Measurements from ENCODE around the gene ARAP1.

Gene ARAP1

GRCh38 chr11:72762641-72763304 is 10.6 kb upstream of the ARAP1 start:
- DNase-seq (ENCODE audit: low read depth in 3 of 3) = no peak

DNA sequence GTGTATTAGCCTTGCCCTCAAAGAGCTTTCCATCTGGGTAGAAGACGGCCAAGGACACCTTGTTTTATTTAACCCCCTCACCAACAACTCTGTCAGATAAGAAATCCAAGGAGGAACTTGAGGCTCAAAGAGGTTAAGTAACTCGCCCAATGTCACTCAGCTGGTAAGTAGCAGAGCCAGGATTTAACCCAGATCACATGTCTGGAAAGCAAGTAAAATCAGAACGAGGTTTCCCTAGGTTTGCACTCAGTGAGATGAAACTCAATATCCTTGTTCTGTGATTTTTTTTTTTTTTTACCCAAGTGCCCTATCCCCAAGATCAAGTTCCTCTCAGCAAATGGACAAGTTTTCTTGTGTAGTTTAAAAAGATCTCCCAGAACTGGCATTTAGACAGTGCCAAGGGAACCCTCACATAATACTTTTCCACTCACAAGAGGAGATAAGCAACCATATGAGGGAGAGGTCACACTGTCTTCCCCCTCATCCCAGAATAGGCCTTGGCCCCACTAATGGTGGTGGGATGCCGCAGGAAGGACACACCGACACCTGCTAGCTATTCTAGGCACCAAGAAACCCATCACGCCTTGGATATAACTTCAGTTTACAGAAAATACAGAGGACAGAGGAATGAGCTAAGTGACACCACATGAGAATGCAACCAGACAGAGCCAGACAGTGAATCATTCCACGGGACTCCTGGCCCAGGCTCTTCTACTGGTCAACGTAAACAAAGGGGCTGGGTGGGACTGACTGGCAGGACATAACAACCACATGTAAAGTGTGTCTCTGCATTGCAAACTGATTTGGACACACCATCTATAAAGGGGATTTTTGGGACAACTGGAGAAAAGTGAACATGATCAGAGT is 8.6 kb upstream of the ARAP1 start:
- no peak for DNase-seq (ENCODE audit: low read depth in 3 of 3)

GRCh38 chr11:72759468-72759985 is 7.3 kb upstream of the ARAP1 start:
- no peak for DNase-seq (ENCODE audit: low read depth in 3 of 3)

GRCh38 chr11:72758690-72759389 is 6.6 kb upstream of the ARAP1 start:
- DNase-seq (ENCODE audit: low read depth in 3 of 3) = no peak

DNA sequence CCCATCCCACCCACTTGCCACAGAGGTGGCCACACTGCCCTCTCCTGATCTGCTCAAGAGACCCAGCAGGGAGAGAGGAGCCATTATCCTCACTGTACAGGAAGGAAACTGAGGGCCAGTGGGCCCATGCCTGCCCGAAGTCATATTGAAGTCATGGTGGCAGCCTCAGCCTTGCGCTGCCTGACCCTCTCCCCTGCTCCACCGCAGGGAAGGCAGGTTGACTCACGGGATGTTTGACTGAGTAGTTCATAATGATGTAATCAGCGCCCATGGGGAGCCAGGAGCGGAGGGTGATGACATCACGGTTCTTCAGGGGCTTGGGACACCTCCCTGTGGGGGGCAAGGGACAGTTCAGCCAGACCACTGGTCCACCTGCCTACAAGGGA is 6.1 kb upstream of the ARAP1 start:
- no peak for DNase-seq (ENCODE audit: low read depth in 3 of 3)

- no peak for DNase-seq (ENCODE audit: low read depth in 3 of 3)
Observed at GRCh38 chr11:72755713-72756285, 3.6 kb upstream of the ARAP1 start.

- DNase-seq (ENCODE audit: low read depth in 3 of 3) = no peak
Observed at GRCh38 chr11:72754544-72755155, 2.4 kb upstream of the ARAP1 start.

DNA sequence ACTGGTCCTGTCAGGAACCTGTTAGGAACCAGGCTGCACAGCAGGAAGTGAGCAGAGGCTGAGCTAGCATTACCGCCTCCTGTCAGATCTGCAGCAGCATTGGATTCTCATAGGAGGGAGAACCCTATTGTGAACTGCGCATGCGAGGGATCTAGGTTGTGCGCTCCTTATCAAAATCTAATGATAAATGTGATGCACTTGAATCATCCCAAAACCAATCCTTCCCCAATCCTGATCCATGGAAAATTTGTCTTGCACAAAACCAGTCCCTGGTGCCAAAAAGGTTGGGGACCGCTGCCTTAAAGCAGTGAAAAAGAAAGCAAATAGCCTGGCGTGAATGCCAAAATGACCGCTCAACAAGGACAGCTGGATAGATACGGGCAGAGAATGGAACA is 1.9 kb upstream of the ARAP1 start:
- no peak for DNase-seq (ENCODE audit: low read depth in 3 of 3)

GRCh38 chr11:72753341-72754148 is 1.3 kb upstream of the ARAP1 start:
- no peak for DNase-seq (ENCODE audit: low read depth in 3 of 3)

GRCh38 chr11:72751116-72752087 is 806 bp downstream of the ARAP1 start:
- no peak for DNase-seq (ENCODE audit: low read depth in 3 of 3)

GRCh38 chr11:72750556-72751115 is 1.6 kb downstream of the ARAP1 start:
- DNase-seq (ENCODE audit: low read depth in 3 of 3) = no peak

GRCh38 chr11:72750086-72750485 is 2.1 kb downstream of the ARAP1 start:
- no peak for DNase-seq (ENCODE audit: low read depth in 3 of 3)

DNA sequence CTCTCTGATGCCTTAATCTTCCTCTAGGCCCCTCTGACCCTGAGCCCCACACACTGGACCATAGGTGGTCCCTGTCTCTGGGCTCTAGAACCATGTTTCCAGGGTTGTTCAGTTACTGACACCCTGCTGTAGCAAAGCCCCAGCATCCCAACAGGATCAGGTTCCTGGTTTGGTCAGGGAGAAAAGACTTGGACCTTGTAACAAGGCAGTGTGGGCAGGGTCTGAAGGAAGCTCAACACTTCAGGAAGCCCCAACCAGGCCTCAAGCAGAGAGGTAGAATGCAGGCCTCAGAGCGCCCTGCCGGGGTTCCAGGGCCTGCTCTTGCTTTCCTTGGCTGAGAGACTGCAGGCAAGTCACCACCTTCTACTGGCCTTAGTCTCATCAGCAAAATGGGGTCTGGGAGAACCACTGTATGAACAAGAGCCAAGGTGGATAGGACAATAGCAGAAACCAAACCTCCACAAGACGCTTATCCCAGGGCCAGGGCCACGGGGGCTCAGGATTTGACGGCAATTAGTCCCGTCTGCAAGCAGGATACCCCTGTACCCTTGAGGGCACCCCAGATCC is 4.8 kb downstream of the ARAP1 start:
- DNase-seq (ENCODE audit: low read depth in 3 of 3) = no peak

DNA sequence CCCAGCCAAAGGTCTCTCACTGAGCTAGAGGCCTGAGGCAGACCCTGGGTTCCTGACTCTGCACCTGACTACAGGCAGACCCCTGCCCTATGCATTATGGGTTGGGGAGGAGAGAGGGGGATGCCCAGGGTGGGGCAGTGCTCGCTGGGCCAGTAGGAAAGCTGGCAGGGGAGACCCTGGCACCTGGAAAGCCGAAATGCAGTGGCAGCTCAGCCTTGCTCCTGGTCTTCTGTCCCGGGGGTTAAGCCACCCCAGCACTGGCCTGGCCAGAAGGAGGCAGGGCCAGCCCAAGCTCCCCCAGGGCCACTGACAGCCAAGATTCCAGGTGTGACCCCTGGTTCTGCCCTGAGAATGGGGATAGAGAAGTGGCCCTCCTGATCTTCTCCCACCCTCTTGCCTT is 5.4 kb downstream of the ARAP1 start:
- DNase-seq (ENCODE audit: low read depth in 3 of 3) = no peak

DNA sequence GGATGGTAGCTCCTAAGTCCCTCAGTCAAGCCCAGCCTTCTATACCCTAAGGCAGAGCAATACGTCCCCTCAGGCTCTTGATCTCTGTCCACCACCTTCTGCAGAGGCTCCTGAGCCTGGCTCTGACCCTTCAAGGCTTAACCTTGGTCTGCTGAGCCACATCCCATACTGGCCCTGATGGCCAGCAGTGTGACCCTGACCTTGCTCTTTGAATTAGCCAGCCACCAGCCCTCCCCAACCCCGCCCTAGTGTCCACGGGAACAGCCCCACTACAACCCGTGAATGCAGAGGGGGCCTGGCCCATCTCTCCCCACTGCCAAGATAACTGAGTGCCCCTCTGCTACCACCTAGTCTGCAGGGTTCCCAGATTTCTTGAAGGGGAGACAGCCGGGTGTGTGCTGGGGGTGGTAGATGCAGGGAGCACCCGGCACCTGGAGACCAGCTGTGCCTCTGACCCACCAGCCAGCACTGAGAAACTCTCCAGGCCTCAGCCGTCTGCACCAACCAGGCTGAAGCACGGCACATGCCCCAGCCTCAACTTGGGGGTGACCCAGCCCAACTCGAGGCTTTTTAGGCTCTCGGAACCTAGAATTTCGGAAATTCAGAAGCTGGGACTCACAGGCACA is 6.2 kb downstream of the ARAP1 start:
- DNase-seq (ENCODE audit: low read depth in 3 of 3) = no peak

DNA sequence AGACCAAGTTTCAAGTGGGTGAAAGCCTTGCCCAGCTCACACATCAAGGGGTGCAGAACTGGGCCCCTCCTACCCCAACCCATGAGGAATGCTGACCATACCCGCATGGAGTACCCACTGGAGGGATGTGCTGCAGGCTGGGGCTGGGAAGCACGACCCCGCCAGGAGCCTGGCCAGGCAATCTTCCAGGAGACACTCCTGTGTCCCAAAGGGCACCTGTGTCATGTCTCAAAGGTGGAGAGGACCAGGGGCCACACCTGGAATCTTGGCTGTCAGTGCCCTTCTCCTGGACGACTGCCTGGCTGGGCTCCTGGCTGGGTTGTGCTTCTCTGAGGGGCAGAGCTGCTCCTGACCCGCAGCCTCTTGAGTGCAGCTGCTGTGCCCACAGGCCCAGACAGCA is 6.7 kb downstream of the ARAP1 start:
- DNase-seq (ENCODE audit: low read depth in 3 of 3) = no peak

- no peak for DNase-seq (ENCODE audit: low read depth in 3 of 3)
Observed at GRCh38 chr11:72744474-72744873, 7.7 kb downstream of the ARAP1 start.

Data from stimulated activated CD4-positive, alpha-beta T cell treated with anti-CD3 and anti-CD28 coated beads, TNF-alpha, amount 100 ng/mL, for 48 hours (primary cell).